HG03135 (cell line): ENCODE results near the gene MYBPHL.
A peak's percentile ranks its signal among the peaks of the same experiment; 100 is the strongest.

Source experiments
- ATAC-seq: cut with Tn5 transposase; IDR thresholded peaks from one replicate; pipeline ENCODE4 v1.9.1; 2021; ENCODE audit warnings: mild to moderate bottlenecking, moderate library complexity; ENCODE audit not compliant: unreplicated experiment

Gene MYBPHL

DNA sequence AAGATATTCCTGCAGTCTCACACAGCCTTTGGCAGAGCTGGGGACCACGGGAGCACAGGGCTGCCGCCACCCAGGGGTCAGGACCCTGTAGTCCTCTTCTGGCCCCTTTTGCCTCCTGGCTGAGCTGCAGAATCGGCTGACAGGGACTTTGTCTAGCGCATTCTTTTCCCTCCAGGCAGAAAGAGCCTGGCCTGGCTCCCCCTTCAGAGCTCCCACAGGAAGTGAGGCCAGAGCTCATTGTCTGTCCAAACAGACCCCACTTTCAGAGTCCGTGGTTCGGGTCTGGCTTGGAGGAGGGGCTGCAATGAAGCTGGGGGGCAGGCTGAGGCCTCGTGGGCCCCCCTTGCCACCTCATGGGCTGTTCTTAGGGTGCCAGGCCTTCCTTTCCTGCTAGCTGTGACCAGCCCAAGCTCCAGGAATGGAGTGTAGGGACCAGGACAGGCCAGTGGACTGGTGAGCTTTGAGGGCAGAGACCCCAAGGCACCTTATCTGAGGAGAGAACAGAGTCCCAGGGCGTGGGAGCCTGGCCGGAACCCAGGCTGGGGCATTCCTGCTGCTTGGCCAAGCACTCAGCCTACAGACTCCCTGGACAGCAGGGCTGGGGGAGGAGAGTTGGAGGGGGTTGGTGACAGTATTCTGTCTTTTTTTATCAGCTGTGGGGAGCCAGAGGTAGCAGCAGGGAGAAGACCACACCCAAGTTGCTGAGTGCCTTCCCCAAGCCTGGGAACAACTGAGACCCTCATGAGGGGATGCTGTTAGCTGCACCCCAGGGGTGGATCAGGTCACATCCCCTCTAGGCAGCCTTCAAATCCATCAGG is 52.8 kb downstream of the MYBPHL start:
- ATAC-seq: no peak

DNA sequence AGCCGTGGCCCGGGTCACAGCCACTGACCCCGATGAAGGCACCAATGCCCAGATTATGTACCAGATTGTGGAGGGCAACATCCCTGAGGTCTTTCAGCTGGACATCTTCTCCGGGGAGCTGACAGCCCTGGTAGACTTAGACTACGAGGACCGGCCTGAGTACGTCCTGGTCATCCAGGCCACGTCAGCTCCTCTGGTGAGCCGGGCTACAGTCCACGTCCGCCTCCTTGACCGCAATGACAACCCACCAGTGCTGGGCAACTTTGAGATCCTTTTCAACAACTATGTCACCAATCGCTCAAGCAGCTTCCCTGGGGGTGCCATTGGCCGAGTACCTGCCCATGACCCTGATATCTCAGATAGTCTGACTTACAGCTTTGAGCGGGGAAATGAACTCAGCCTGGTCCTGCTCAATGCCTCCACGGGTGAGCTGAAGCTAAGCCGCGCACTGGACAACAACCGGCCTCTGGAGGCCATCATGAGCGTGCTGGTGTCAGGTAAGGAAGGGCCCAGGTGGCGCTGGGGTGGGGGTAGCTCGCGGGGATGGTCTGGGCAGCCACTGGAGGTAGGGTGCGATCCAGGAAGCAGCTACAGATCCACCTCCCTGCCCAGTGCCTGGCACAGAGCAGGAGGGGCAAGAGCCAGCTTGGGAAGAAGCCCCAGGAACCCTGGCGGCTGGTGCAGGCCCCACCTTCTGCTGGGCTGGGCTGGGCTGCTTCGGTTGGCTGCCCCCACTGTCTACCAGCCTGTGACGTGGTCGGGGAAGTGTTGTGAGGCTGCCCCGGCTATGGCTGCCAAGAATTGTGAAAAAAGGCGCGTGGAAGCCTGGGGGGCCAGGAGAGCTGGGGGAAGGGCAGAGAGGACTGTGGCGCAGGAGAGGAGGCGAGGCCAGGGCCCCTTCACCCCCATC is 53.7 kb downstream of the MYBPHL start:
- no peak for ATAC-seq

DNA sequence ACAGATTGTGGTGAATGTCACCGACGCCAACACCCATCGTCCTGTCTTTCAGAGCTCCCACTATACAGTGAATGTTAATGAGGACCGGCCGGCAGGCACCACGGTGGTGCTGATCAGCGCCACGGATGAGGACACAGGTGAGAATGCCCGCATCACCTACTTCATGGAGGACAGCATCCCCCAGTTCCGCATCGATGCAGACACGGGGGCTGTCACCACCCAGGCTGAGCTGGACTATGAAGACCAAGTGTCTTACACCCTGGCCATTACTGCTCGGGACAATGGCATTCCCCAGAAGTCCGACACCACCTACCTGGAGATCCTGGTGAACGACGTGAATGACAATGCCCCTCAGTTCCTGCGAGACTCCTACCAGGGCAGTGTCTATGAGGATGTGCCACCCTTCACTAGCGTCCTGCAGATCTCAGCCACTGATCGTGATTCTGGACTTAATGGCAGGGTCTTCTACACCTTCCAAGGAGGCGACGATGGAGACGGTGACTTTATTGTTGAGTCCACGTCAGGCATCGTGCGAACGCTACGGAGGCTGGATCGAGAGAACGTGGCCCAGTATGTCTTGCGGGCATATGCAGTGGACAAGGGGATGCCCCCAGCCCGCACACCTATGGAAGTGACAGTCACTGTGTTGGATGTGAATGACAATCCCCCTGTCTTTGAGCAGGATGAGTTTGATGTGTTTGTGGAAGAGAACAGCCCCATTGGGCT is 54.5 kb downstream of the MYBPHL start:
- ATAC-seq: no peak

DNA sequence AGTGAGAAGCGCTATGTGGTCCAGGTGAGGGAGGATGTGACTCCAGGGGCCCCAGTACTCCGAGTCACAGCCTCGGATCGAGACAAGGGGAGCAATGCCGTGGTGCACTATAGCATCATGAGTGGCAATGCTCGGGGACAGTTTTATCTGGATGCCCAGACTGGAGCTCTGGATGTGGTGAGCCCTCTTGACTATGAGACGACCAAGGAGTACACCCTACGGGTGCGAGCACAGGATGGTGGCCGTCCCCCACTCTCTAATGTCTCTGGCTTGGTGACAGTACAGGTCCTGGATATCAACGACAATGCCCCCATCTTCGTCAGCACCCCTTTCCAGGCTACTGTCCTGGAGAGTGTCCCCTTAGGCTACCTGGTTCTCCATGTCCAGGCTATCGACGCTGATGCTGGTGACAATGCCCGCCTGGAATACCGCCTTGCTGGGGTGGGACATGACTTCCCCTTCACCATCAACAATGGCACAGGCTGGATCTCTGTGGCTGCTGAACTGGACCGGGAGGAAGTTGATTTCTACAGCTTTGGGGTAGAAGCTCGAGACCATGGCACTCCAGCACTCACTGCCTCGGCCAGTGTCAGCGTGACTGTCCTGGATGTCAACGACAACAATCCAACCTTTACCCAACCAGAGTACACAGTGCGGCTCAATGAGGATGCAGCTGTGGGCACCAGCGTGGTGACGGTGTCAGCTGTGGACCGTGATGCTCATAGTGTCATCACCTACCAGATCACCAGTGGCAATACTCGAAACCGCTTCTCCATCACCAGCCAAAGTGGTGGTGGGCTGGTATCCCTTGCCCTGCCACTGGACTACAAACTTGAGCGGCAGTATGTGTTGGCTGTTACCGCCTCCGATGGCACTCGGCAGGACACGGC is 55.3 kb downstream of the MYBPHL start:
- ATAC-seq: no peak

DNA sequence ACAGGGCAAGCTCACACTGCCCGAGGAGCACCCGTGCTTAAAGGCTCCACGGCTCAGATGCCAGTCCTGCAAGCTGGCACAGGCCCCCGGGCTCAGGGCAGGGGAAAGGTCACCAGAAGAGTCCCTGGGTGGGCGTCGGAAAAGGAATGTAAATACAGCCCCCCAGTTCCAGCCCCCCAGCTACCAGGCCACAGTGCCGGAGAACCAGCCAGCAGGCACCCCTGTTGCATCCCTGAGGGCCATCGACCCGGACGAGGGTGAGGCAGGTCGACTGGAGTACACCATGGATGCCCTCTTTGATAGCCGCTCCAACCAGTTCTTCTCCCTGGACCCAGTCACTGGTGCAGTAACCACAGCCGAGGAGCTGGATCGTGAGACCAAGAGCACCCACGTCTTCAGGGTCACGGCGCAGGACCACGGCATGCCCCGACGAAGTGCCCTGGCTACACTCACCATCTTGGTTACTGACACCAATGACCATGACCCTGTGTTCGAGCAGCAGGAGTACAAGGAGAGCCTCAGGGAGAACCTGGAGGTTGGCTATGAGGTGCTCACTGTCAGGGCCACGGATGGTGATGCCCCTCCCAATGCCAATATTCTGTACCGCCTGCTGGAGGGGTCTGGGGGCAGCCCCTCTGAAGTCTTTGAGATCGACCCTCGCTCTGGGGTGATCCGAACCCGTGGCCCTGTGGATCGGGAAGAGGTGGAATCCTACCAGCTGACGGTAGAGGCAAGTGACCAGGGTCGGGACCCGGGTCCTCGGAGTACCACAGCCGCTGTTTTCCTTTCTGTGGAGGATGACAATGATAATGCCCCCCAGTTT is 56.1 kb downstream of the MYBPHL start:
- ATAC-seq: no peak

DNA sequence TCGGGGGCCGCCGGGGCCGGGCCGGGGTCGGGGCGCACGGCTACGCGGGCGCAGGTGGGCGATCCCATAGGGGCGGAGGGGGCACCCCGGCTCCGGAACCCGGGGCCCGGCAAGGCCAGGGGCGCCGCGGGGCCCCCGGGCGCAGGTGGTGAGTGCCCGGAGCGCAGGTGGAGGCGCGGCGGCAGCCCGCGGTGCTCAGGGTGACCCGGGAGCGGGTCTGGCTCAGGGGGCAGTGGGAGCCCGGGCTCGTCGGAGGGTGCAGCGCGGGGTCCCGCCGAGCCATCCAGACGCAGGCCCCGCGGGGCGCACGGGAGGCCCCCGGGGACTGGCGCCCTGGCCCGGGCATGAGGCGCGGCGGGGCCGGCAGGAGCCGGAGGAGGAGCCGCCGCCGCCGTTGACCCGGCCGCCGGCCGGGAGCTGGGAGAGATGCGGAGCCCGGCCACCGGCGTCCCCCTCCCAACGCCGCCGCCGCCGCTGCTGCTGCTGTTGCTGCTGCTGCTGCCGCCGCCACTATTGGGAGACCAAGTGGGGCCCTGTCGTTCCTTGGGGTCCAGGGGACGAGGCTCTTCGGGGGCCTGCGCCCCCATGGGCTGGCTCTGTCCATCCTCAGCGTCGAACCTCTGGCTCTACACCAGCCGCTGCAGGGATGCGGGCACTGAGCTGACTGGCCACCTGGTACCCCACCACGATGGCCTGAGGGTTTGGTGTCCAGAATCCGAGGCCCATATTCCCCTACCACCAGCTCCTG is 57.0 kb downstream of the MYBPHL start:
- ATAC-seq: peak; percentile 34

DNA sequence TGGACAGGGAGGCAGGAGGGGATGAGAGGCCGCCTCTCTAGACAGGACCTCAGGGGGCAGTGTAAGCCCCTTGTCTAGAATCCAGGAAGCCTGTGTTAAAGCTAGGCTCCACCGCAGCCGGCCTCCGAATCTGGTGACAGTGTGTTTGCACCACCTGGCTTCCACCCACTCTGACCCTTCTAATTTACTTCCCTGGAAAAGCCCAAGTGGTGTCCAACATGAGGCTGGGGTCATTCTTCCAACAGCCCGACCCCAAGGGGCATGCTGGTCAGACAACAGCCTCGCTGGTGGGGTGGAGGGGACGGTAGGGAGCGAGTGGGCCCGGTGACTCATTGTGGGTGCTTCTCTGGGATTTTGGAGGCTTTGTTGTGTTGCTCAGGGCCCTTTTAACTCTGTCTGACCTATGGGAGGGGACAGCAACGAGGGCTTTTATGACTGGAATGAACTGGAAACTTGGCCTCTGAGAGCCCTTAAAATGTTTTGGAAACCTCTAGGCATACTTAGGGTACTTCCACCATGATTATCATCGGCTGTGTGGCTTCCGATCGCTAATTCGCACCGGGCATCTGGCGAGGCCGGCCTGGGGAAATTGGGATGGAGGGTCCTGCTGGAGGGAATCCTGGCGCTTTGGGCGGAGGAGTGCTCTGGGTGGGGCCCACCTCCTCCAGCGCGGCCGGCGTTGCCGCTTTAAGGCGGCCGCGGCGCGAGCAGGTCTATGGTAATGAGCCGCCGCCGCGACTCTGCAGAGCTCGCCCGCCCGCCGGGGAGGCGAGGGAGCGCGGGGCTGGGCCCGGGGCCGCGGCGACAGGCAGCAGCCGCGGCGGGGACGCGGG is 57.8 kb downstream of the MYBPHL start, which contains the start of gene CELSR2:
CELSR2 (plus strand) TSS at position 743 of the 833 bp plus-strand sequence. CDS start 541 bp downstream, outside the sequence.
- ATAC-seq: peak; percentile 79

DNA sequence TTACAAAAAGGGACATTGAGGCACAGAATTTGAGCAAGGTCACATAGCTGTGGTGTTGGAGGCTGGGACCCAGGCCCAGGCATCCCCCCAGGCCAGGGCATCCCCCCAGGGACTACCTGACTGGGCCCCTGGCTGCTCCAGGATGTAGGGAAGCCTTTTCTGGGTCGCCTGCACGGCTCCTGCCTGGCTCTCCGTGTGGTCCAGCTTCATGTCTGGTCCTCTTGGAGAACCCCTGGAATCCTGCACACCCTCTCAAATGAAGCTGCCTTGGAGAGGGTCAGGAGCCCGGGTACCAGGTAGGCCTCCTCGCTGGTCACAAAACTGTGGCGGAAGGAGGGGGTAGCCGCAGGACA is 58.4 kb downstream of the MYBPHL start:
- ATAC-seq: no peak

DNA sequence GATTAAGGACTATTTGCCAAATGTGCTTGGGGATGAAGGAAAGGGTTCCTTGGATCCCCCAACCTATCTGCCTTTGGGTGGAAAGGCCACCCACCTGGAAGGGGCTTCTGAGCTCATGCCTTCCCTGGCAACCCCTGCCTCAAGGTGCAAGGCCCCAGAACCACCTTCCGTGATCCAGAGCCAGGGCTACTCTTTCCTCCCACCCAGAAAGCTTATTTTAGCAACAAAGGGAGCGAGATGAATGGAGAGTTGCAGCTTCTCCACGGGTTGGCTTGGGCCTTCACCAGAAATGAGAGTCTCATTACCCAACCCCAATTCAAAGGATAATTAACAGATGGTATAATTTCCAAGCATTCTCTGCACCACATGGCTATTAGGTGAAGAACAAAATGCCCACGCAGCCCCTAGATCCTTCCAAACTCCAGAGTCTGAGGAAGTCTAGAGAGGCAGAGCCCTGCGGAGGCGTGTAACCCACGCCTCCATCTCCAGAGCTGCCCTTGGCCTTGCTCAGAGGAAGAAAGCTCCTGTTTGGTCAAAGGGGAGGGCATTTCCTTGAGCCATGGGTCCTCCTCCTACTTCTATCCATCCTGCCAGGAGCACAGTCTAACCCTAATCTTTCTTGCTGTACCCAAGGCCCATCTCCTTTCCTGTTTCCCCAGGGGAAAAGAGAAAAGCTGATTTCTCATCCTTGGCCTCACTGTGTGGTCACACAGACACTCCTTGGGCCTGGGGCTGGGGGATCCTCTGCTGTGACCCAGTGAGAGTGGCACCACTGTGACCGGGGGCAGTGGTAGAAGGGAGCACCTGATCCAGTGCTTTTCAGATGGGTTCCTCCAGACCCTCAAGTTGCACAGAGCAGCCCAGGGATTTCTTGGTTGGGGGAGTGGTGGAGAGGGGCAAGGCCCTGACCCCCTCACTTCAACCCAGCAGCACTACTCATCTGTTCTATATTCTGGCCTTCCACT is 59.1 kb downstream of the MYBPHL start:
- no peak for ATAC-seq

DNA sequence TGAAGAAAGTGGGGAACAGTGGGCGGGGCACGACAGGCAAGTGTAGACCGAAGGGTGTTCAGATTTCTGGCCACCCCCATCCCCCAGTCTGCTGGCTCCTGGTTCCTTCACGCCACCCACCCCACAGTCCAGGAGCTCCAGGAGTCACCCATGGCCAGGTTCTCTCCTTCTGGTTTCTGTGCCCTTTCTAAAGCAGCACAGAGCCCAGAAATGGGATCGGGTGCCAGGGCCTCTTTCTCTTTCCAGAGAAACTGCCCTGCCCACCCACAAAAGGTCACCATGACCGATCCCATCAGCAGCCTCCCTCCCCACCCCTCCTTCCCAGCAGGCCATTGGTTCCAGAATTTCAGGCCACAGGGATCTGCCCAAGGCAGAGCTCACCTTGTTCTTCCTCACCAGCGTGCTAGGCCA is 60.7 kb downstream of the MYBPHL start:
- ATAC-seq: no peak

DNA sequence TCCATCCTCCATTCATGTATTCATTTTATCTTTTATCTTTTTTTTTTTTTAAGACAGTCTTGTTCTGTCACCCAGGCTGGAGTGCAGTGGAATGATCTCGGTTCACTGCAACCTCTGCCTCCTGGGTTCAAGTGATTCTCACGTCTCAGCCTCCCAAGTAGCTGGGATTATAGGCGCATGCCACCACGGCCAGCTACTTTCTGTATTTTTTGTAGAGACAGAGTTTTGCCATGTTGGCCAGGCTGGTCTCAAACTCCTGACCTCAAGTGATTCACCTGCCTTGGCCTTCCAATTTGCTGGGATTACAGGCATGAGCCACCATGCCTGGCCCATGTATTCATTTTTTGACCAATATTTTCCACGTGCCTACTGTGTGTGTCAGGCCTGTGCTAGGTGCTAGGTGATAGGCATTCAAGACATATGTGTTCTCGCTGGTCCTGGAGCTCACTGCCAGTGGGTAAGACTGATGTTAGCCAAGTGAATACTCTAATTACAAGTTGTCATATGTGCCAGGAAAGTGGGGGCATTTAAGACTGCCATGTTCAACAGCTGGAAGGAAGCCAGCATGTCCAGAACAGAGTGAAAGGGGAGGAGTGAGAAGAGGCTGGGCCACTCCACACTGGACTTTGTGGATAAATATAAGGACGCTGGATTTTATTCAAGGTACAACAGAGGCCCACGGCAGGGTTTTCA is 62.8 kb downstream of the MYBPHL start:
- no peak for ATAC-seq

DNA sequence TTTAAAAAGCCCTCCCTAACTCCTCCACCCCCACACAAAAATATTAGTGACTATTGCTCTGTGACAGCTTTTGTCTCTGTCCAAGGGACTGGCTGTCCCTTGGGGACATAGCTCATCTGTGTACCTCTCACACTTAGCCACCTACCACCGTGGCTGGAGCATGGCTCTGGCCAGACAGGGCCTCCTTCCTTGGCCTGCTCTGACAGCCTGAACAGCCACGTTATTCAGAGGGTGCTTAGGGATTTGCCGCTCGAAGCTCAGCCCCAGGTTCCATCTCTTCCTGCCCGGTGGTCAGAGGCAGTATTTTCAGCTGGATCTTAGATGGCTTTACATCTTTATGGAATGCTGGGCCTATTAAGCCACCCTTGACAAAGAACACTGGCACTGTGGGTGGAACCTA is 63.6 kb downstream of the MYBPHL start:
- no peak for ATAC-seq

DNA sequence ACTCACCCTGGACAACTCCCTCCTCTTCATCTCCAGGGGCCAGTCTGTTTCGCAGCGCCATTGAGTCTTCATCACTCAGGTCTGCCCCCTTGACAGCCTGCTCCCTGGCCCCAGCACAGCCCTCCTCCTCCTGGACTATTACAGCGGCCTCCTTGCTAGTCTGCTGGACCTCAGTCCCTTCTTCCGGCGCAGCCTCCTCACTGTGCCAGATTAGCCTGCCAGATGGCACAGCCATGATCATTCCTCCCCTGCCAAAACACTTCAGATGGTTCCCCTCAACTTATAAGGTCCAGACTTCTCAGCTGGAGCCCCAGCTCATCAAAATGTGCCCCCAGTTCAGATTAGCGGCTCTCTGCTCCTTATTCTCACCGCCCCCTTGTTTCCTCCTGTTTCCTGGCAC is 64.4 kb downstream of the MYBPHL start:
- ATAC-seq: no peak
